HG02798 (cell line): ENCODE results near the gene HMCES.

ENCODE experiments used
- ATAC-seq: cut with Tn5 transposase; IDR thresholded peaks from one replicate; pipeline ENCODE4 v1.9.1; 2021; ENCODE audit warnings: mild to moderate bottlenecking; ENCODE audit not compliant: unreplicated experiment, poor library complexity

HMCES gene

GRCh38 chr3:129289201-129289921 lies 10.7 kb downstream of the HMCES start:
- no peak for ATAC-seq

DNA sequence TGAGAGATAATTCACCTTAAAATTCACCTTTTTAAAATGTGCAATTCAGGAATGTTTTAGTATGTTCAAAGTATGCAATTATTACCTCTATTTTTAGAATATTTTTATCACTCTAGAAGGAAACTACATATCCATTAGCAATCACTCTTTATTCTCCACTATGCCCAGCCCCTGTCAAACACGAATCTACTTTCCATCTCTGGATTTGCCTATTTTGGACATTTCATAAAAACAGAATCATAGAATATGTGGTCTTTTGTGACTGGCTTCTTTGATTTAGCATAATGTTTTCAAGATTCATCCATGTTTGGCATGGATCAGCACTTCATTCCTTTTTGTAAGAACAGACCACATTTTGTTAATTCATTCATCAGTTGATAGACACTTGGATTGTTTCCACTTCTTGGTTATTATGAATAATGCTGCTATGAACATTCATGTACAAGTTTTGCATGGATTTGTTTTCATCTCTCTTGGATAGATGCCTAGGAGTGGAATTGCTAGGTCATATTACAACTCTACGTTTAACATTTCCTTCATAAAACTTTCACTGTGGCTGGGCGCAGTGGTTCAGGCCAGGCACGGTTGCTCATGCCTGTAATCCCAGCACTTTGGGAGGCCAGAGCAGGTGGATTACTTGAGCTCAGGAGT lies 12.7 kb downstream of the HMCES start:
- no peak for ATAC-seq

- no peak for ATAC-seq
These were observed 16.6 kb downstream of the HMCES start for GRCh38 chr3:129295286-129295685.

DNA sequence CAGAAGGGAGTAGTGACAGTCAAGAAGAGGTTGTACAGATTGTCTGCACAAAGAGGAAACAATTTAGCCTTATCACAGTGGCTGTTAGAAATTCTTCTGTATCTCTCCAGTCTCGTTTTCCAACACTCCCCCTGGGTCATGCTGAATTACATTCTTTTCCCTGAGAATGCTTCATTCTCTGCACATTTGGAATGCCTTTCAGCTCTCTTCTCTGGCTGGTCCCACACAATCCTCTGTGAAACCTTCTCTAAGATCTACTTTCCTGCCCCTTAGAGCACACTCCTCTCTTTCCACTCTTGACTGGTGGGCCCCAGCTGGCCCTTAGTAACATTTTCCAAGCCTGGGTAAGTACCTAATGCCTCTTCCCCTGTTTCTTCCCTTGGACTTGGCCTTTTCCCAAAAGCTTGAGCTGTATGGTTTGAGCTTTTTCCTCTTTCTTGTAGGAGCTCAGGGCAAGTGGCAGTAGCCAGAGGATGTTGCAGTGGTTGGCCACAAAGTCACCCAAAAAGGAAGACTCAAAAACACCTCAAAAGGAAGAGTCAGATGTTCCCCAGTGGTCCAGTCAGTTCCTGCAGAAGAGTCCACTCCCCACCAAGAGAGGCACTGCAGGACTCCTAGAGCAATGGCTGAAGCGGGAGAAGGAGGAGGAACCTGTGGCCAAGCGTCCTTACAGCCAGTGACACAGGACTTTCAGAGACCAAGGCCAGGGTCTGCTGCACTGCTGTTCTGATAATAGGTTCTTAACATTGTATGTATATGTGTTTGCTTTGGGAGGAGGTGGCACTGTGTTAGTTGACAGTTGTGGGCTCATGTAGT lies 25.7 kb downstream of the HMCES start:
- no peak for ATAC-seq

- ATAC-seq = no peak
These were observed 26.2 kb downstream of the HMCES start for GRCh38 chr3:129304962-129305222.

GRCh38 chr3:129305592-129306091 lies 27.0 kb downstream of the HMCES start:
- no peak for ATAC-seq

- no peak for ATAC-seq
These were observed 30.0 kb downstream of the HMCES start for GRCh38 chr3:129308636-129309035.

DNA sequence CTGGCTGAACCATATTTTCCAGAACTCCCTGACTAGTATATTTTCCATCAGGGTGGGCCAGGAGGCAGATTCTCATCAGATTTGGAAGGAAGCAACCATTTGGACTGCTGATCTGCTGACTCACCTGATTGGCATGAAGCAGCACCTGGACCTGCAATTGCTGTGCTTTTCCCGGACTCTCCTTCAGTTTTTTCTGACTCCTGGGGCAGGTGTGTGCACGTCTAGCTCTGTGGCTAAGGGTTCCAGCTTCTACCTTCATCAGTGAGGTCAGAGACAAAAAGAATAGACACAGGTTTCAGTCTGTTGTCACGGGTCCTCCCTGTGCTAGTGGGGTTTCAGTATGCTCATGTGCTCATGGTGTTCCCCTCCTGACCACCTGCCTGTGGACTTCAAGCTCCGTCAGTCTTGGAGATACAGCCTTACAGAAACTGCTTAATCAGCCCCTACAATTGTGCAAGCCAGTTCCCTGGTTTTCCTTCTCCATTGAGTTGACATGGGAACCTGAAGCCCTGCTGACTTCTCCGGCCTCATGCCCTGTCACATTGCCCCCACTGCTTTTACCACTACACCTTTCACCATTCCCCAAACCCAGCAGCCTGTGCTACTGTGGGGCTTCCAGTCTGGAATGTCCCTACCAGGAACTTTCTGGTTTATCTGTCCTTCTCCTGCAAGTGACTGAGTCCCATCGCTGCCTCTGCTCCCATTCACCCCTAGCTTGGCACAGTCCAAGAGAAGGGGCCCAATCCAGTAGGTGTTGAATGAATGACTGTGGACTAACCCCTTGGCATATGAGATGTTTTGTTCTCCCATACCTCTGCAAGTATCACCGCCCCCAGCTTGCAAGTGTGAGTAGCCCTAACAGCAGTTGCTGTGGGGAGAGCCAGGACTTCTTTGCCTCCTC lies 31.7 kb downstream of the HMCES start:
- peak; percentile 33 for ATAC-seq

- ATAC-seq = no peak
These were observed 32.6 kb downstream of the HMCES start for GRCh38 chr3:129311054-129311902.

DNA sequence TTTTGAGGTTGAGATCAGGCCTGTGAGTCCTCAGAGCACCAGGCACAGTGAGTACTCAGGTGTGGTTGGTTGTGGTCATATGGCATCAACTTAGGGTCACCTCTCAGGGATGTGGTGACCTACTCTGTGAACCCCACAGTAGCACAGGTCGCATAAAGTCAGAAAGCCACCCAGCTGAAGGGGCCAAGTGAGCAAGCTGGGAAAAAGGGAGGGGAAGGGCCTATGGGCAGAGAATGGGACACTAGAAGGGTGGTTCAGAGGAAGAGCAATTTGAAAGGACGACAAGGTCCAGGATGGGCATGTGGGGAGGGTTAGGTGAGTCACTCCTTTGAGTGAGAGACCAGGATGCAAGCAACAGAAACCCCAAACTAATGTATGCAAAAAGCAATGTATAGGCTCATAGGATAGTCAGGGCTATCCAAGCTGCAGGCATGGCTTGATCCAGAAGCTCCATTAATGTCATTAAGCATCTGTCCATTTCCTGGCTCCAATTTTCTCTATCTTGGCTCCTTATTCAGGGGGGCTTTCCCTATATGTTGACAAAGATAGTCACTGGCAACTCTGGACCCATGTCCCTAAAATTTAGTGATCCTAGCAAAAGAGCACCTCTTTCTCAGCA lies 33.5 kb downstream of the HMCES start:
- ATAC-seq = no peak

DNA sequence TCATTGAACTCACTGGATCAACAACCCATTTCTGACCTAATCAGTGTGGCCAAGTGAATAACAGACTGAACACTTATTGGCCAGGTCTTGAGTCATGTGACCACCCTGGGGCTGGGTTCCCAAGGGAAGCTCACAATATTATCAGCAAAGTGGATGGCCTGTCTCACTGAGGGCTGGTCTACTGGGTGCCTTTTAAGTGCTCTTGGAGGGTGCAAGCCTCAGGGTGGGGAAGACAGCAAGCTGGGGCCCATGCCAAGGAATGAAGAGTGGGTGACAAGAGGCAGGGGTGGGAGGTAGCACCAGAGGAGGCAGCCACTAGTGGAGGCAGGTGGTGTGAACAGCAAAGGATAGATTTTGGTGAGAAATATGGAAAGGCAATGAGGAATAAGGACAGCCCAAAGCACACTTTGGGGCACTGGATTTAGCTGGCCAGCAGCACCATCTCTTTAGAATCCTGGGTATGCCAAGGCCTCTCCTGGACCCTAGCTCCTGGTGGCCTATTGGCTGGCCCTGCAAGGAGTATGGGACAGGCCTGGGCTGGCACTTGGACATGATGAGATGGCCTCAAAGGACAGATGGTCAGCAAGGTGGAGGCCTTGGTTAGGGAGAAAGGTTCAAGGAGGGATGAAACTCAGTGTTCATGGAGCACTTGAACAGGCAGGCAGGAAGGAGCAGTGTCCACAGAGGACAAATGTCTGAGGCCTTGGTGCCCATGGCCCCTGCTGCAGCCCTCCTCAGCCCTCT lies 34.2 kb downstream of the HMCES start:
- ATAC-seq = no peak

- no peak for ATAC-seq
These were observed 34.7 kb downstream of the HMCES start for GRCh38 chr3:129313415-129313664.

- ATAC-seq = no peak
These were observed 35.2 kb downstream of the HMCES start for GRCh38 chr3:129313665-129314385.

- ATAC-seq = peak; percentile 26
These were observed 35.9 kb downstream of the HMCES start for GRCh38 chr3:129314386-129315222.

- ATAC-seq = peak; percentile 2
These were observed 36.7 kb downstream of the HMCES start for GRCh38 chr3:129315223-129315997.

- ATAC-seq = no peak
These were observed 37.3 kb downstream of the HMCES start for GRCh38 chr3:129315998-129316247.
